Left lung (tissue), 10 donors: Measurements from ENCODE around the gene ADAMTS2. TPM values are rescaled to one million over a fixed set of nuclear protein-coding genes. Genes with fewer than 3 reads are reported as not detected.

Experiments
- ATAC-seq: fragments of 200-7000 bp; cut with Tn5 transposase; one replicate; pipeline ENCODE4 v1.9.1; 2020; ENCODE audit warnings: moderate library complexity
- DNase-seq, 4 donors: peaks; one replicate each; pipeline ENCODE4 v3.0.0-alpha.2; 2013 to 2020
- H3K27ac ChIP-seq, 2 donors: fragments of 200-600 bp; sonication (generic) in 1 of 2; one replicate each; pipeline versions ENCODE4 v1.5.0 to v1.8.0; 2020 to 2021
- H3K27me3 ChIP-seq, 2 donors: fragments of 200-600 bp; sonication (generic) in 1 of 2; one replicate each; pipeline versions ENCODE4 v1.5.0 to v1.8.0; 2020 to 2021
- H3K36me3 ChIP-seq, 2 donors: fragments of 200-600 bp; sonication (generic) in 1 of 2; one replicate each; pipeline versions ENCODE4 v1.5.0 to v1.8.0; 2020 to 2021
- H3K4me1 ChIP-seq, 2 donors: fragments of 200-600 bp; one replicate each; pipeline ENCODE4 v1.8.0; 2021
- H3K4me3 ChIP-seq, 2 donors: fragments of 200-600 bp; sonication (generic) in 1 of 2; one replicate each; pipeline versions ENCODE4 v1.5.0 to v1.8.0; 2020 to 2021; ENCODE audit warnings: mild to moderate bottlenecking in 1 of 2
- H3K9me3 ChIP-seq, 2 donors: fragments of 200-600 bp; sonication (generic) in 1 of 2; one replicate each; pipeline versions ENCODE4 v1.5.0 to v1.8.0; 2020 to 2021
- intact Hi-C, 2 donors: fragments of 100-400 bp; cut with DNase I; formaldehyde crosslinking; loops; one replicate each; pipeline versions ENCODE4 v1.11.2 to v1.14.2; 2022
- polyA plus RNA-seq, 6 donors: library from polyadenylated mRNA; unstranded; fragments of 120-200 nt; gene quantifications; one replicate each; pipeline ENCODE4 v1.2.1, GENCODE V29; 2013; ENCODE audit not compliant: insufficient read length in 6 of 6
- total RNA-seq, 2 donors: library from RNA; stranded (reverse); fragmentation: NEBNext Ultra II Directional; extraction: Animal tissue kit (Norgen Biotek cat#: 25700); gene quantifications; one replicate each; pipeline ENCODE4 v1.2.1, GENCODE V29; 2021
- TF ChIP-seq, protein P1 (sequence below), 2 donors: fragments of 200-600 bp; sonication (generic) in 1 of 2; IDR thresholded peaks; one replicate each; pipeline versions ENCODE4 v1.5.0 to v1.8.0; 2021; ENCODE audit warnings: antibody characterized with exemption in 2 of 2
- donor health status: DM: no; HTN: yes; CAD: no.
- donor health status: DM: no; HTN: no; CAD: no.

The ADAMTS2 gene
- total and polyA plus RNA-seq, 8 donors: 27.5 to 68.2 (median 36.0) TPM

- Histone ChIP-seq H3K4me1 (no peaks in the 10 kb centered on the region), H3K36me3 (peaks cover 0 to 12% of the 10 kb centered on the region in 2 donors), H3K9me3 (no peaks in the 10 kb centered on the region), H3K27ac (no peak overlapping the region), H3K4me3 (no peak overlapping the region), H3K27me3 (peaks cover 0 to 8% of the 10 kb centered on the region in 2 donors)
- TF ChIP-seq, protein P1, sequence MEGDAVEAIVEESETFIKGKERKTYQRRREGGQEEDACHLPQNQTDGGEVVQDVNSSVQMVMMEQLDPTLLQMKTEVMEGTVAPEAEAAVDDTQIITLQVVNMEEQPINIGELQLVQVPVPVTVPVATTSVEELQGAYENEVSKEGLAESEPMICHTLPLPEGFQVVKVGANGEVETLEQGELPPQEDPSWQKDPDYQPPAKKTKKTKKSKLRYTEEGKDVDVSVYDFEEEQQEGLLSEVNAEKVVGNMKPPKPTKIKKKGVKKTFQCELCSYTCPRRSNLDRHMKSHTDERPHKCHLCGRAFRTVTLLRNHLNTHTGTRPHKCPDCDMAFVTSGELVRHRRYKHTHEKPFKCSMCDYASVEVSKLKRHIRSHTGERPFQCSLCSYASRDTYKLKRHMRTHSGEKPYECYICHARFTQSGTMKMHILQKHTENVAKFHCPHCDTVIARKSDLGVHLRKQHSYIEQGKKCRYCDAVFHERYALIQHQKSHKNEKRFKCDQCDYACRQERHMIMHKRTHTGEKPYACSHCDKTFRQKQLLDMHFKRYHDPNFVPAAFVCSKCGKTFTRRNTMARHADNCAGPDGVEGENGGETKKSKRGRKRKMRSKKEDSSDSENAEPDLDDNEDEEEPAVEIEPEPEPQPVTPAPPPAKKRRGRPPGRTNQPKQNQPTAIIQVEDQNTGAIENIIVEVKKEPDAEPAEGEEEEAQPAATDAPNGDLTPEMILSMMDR (IDR thresholded peaks at IDR 0.05): no peak
- intact Hi-C loops: no loop called here
- peak in 1 of 4 donors; percentile 32 for DNase-seq
- ATAC-seq: no peak
Measured at GRCh38 chr5:179148703-179149170, 196.5 kb downstream of the ADAMTS2 start.

GRCh38 chr5:179147991-179148702 is 197.1 kb downstream of the ADAMTS2 start:
- ATAC-seq: no peak
- H3K27ac ChIP-seq: no peak overlapping the region
- TF ChIP-seq, protein P1 (IDR thresholded peaks at IDR 0.05): no peak
- no peaks in the 10 kb centered on the region for H3K9me3 ChIP-seq
- peak in 1 of 4 donors; percentile 62 for DNase-seq
- H3K27me3 ChIP-seq: peaks cover 0 to 8% of the 10 kb centered on the region in 2 donors
- no peak overlapping the region for H3K4me3 ChIP-seq
- peaks cover 0 to 7% of the 10 kb centered on the region in 2 donors for H3K36me3 ChIP-seq
- intact Hi-C loops: no loop called here
- no peaks in the 10 kb centered on the region for H3K4me1 ChIP-seq

DNA sequence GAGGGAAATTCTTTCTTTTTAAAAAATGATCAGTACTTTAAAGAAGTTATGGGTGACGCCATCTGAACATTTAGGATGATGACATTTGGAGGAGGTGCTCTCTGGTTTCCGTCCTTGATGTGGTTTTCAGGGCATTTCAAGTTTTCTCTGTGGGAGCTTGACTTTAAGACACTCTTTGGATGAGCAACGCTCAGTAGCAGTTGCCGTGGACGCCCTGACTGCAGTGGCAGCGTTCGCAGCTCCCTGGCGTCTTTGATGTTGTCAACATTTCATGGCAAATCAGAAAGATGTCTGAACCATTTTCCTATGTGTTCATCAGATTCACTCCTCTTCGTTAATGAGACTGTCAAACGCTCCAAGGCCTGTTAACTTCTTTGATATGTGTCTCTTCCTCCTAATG is 199.0 kb downstream of the ADAMTS2 start:
- intact Hi-C loops: no loop called here
- DNase-seq: peak in 1 of 4 donors; percentile 54
- peaks cover 0 to 5% of the 10 kb centered on the region in 2 donors for H3K36me3 ChIP-seq
- TF ChIP-seq, protein P1 (IDR thresholded peaks at IDR 0.05): no peak
- H3K27ac ChIP-seq: no peak overlapping the region
- H3K4me3 ChIP-seq: no peak overlapping the region
- H3K4me1 ChIP-seq: no peaks in the 10 kb centered on the region
- no peaks in the 10 kb centered on the region for H3K9me3 ChIP-seq
- ATAC-seq: no peak
- H3K27me3 ChIP-seq: peaks cover 0 to 8% of the 10 kb centered on the region in 2 donors

DNA sequence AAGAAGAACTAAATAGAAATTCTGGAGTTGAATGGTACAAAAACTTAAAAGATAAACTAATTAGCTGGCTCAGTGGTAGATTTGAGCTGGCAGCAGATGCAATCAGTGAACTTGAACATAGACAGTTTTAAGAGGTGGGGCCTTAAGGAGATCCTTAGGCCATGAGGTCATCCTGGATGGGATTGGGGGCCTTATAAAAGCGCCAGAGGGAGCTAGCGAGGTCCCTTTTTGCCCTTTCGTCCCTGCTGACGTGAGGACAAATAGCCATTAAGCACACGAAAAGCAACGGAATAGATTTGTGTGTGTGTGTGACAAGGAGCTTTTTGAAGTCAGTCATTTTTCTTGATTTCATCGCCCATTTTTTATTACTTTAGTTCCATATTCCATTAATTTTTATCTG is 201.8 kb downstream of the ADAMTS2 start:
- intact Hi-C loops: no loop called here
- ATAC-seq: no peak

More for the DNA sequence above, 201.8 kb downstream of the ADAMTS2 start:
- TF ChIP-seq, protein P1 (IDR thresholded peaks at IDR 0.05): no peak
- no peak overlapping the region for H3K4me3 ChIP-seq
- no peaks in the 10 kb centered on the region for H3K27me3 ChIP-seq
- H3K9me3 ChIP-seq: no peaks in the 10 kb centered on the region
- H3K36me3 ChIP-seq: no peaks in the 10 kb centered on the region
- DNase-seq: peak in 1 of 4 donors; percentile 24
- no peaks in the 10 kb centered on the region for H3K4me1 ChIP-seq
- no peak overlapping the region for H3K27ac ChIP-seq
